LNCaP clone FGC (cell line): Measurements from ENCODE around the gene CD19.

Source experiments
- DNase-seq: peaks from one replicate; pipeline ENCODE4 v3.0.0-alpha.2; 2011; ENCODE audit warnings: low read depth
- H3K4me3 ChIP-seq: 2 replicates; pipeline ENCODE4 v1.5.1; 2011; ENCODE audit warnings: mild to moderate bottlenecking, low read depth, low read length, control low read depth
- CTCF ChIP-seq: IDR thresholded peaks from 2 replicates; pipeline ENCODE4 v1.5.1; 2012; ENCODE audit warnings: mild to moderate bottlenecking; ENCODE audit not compliant: control insufficient read depth, insufficient read depth; ENCODE audit errors: extremely low read depth

Gene CD19

GRCh38 chr16:28927815-28928214, 4.0 kb upstream of the CD19 start:
- no peak for TF ChIP-seq CTCF
- no peak overlapping the region for H3K4me3 ChIP-seq
- no peak for DNase-seq

- TF ChIP-seq CTCF, result no peak
- no peak for DNase-seq
- H3K4me3 ChIP-seq, result no peak overlapping the region
Measured at GRCh38 chr16:28930203-28930602, 1.6 kb upstream of the CD19 start.

- no peak for DNase-seq
- no peak for TF ChIP-seq CTCF
- H3K4me3 ChIP-seq, result no peak overlapping the region
Measured at GRCh38 chr16:28930652-28931051, 1.1 kb upstream of the CD19 start.

GRCh38 chr16:28932339-28933141, 769 bp downstream of the CD19 start:
- TF ChIP-seq CTCF, result no peak
- DNase-seq, result no peak
- no peak overlapping the region for H3K4me3 ChIP-seq

GRCh38 chr16:28933171-28933570, 1.4 kb downstream of the CD19 start:
- no peak overlapping the region for H3K4me3 ChIP-seq
- no peak for DNase-seq
- TF ChIP-seq CTCF, result no peak

GRCh38 chr16:28935346-28935745, 3.6 kb downstream of the CD19 start:
- H3K4me3 ChIP-seq, result no peak overlapping the region
- DNase-seq, result no peak
- TF ChIP-seq CTCF, result no peak
